ENCODE data around the gene SNX32. TPM values are rescaled to one million over a fixed set of nuclear protein-coding genes. Genes with fewer than 3 reads are reported as not detected.

Gene SNX32
- total RNA-seq, 1 experiment from 2014 or later = not detected

DNA sequence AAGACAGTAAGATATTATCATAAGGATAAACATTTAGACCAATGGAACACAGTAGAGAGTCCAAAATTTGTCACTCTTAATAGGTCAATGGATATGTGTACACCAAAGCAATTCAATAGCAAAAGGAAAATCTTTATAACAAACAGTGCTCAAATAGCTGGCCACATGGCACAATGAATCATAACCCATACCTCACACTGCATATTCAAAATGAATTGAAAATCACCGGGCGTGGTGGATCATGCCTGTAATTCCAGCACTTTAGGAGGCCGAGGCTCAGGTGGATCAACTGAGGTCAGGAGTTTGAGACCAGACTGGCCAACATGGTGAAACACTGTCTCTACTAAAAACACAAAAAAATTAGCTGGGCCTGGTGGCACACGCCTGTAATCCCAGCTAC is 8.4 kb downstream of the SNX32 start:
- CTCF ChIA-PET = interaction anchor here (0.9 kb wide), 1 partner anchor 9 kb away, joined by 3 read pairs; no protein-coding TSS in a partner anchor
- POLR2A ChIA-PET = no interaction called here

DNA sequence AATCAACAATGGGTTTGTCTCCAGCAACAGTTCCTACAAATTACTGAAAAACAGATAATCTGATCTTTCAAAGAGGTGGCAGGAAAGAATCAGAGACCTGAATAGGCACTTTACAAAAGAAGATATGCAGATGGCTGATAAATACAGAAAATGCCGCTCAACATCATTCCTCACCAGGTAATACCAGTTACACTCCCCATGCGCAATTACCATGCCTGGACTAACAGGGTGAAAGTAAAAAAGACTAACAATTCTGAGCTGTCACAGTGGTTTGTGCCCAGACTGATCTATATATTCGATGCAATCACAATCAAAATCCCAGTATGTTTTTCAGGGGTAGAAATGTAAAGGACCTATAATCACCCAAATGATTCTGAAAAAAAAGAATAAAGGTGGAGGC is 10.0 kb downstream of the SNX32 start:
- intact Hi-C loops (cut with micrococcal nuclease) = no loop called here
- H3K79me2 ChIP-seq (ENCODE audit: insufficient read depth, low read length) = no peaks in the 10 kb centered on the region
- ATAC-seq = no peak
- H3K4me3 ChIP-seq (replicated peaks in 1 of 2; ENCODE audit: low read depth in 1 of 2, low read length in 2 of 2) = no peak overlapping the region
- no TSS peak for BruUV-seq (replicated peaks)
- no peaks in the 10 kb centered on the region for H3K27me3 ChIP-seq (ENCODE audit: insufficient read depth, low read length)
- no peak overlapping the region for H3K9ac ChIP-seq (ENCODE audit: low read length)
- no peak for DNase-seq (ENCODE audit: low read depth, low spot score)
- H3K9me3 ChIP-seq (ENCODE audit: control insufficient read depth in 1 of 2, insufficient read depth in 1 of 2, low read depth in 1 of 2, low read length in 2 of 2) = no peaks in the 10 kb centered on the region
- no peaks in the 10 kb centered on the region for H3K4me1 ChIP-seq (ENCODE audit: control insufficient read depth in 1 of 2, insufficient read depth in 2 of 2, low read length in 2 of 2)
- RAD21 ChIA-PET (ENCODE audit: low non-redundant PET in 1 of 2, low total read pairs in 2 of 2, uncharacterized antibody in 2 of 2, unreplicated experiment in 2 of 2) = no interaction called here
- H3K9me2 ChIP-seq (ENCODE audit: insufficient read depth) = no peaks in the 10 kb centered on the region
- POLR2A ChIA-PET = interaction anchor here (0.5 kb wide), 1 partner anchor 132 kb away, joined by 3 read pairs; no protein-coding TSS in a partner anchor
- H4K20me1 ChIP-seq (ENCODE audit: insufficient read depth) = no peaks in the 10 kb centered on the region
- CTCF ChIA-PET = interaction anchor here (0.7 to 1.5 kb wide), 3 partner anchors 16 to 64 kb away, joined by 3 to 6 read pairs (median 5); no protein-coding TSS in a partner anchor
- no peak overlapping the region for H3K27ac ChIP-seq (ENCODE audit: low read depth, low read length)
- no peak overlapping the region for H3K4me2 ChIP-seq (ENCODE audit: low read length)
- no peak overlapping the region for H2AFZ ChIP-seq (ENCODE audit: low read depth, low read length, poor library complexity, severe bottlenecking)
- no peaks in the 10 kb centered on the region for H3K36me3 ChIP-seq (ENCODE audit: control insufficient read depth in 1 of 2, insufficient read depth in 2 of 2, low read length in 2 of 2)
- TF ChIP-seq, protein P1, sequence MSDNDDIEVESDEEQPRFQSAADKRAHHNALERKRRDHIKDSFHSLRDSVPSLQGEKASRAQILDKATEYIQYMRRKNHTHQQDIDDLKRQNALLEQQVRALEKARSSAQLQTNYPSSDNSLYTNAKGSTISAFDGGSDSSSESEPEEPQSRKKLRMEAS (IDR thresholded peaks at IDR 0.05) = no peak
- no peak for TF ChIP-seq JUND (IDR thresholded peaks at IDR 0.05)
- no peak for TF ChIP-seq RAD21 (IDR thresholded peaks at IDR 0.05; ENCODE audit: low read depth)
- no peak for TF ChIP-seq EZH2 (IDR thresholded peaks at IDR 0.05)
- TF ChIP-seq TCF7L2 (IDR thresholded peaks at IDR 0.05; ENCODE audit: borderline replicate concordance, extremely low read depth, insufficient read depth, insufficient read length) = no peak
- TF ChIP-seq, protein P2, sequence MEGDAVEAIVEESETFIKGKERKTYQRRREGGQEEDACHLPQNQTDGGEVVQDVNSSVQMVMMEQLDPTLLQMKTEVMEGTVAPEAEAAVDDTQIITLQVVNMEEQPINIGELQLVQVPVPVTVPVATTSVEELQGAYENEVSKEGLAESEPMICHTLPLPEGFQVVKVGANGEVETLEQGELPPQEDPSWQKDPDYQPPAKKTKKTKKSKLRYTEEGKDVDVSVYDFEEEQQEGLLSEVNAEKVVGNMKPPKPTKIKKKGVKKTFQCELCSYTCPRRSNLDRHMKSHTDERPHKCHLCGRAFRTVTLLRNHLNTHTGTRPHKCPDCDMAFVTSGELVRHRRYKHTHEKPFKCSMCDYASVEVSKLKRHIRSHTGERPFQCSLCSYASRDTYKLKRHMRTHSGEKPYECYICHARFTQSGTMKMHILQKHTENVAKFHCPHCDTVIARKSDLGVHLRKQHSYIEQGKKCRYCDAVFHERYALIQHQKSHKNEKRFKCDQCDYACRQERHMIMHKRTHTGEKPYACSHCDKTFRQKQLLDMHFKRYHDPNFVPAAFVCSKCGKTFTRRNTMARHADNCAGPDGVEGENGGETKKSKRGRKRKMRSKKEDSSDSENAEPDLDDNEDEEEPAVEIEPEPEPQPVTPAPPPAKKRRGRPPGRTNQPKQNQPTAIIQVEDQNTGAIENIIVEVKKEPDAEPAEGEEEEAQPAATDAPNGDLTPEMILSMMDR (IDR thresholded peaks at IDR 0.05 in 2 of 3, conservative IDR thresholded peaks at IDR 0.05 in 1 of 3; ENCODE audit: borderline replicate concordance in 1 of 3, insufficient read depth in 1 of 3, low read depth in 2 of 3, low read length in 2 of 3) = no peak
- TF ChIP-seq, protein P3, sequence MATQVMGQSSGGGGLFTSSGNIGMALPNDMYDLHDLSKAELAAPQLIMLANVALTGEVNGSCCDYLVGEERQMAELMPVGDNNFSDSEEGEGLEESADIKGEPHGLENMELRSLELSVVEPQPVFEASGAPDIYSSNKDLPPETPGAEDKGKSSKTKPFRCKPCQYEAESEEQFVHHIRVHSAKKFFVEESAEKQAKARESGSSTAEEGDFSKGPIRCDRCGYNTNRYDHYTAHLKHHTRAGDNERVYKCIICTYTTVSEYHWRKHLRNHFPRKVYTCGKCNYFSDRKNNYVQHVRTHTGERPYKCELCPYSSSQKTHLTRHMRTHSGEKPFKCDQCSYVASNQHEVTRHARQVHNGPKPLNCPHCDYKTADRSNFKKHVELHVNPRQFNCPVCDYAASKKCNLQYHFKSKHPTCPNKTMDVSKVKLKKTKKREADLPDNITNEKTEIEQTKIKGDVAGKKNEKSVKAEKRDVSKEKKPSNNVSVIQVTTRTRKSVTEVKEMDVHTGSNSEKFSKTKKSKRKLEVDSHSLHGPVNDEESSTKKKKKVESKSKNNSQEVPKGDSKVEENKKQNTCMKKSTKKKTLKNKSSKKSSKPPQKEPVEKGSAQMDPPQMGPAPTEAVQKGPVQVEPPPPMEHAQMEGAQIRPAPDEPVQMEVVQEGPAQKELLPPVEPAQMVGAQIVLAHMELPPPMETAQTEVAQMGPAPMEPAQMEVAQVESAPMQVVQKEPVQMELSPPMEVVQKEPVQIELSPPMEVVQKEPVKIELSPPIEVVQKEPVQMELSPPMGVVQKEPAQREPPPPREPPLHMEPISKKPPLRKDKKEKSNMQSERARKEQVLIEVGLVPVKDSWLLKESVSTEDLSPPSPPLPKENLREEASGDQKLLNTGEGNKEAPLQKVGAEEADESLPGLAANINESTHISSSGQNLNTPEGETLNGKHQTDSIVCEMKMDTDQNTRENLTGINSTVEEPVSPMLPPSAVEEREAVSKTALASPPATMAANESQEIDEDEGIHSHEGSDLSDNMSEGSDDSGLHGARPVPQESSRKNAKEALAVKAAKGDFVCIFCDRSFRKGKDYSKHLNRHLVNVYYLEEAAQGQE (IDR thresholded peaks at IDR 0.05; ENCODE audit: low read depth) = no peak
- TF ChIP-seq ELF1 (IDR thresholded peaks at IDR 0.05; ENCODE audit: borderline replicate concordance, low read depth) = no peak
- TF ChIP-seq POLR2A (IDR thresholded peaks at IDR 0.05; ENCODE audit: borderline replicate concordance, extremely low read depth, insufficient read depth, insufficient read length) = no peak
- TF ChIP-seq POLR2AphosphoS5 (IDR thresholded peaks at IDR 0.05; ENCODE audit: low read depth, low read length) = no peak
- no peak for TF ChIP-seq ZNF274 (IDR thresholded peaks at IDR 0.05; ENCODE audit: low read depth, low read length)
- TF ChIP-seq FOSL1 (IDR thresholded peaks at IDR 0.05; ENCODE audit: low read depth) = no peak
- TF ChIP-seq CEBPB (IDR thresholded peaks at IDR 0.05; ENCODE audit: low read depth) = no peak
- TF ChIP-seq, protein P4, sequence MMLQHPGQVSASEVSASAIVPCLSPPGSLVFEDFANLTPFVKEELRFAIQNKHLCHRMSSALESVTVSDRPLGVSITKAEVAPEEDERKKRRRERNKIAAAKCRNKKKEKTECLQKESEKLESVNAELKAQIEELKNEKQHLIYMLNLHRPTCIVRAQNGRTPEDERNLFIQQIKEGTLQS (IDR thresholded peaks at IDR 0.05) = no peak

More for the DNA sequence above, 8.4 kb downstream of the SNX32 start:
- Histone ChIP-seq H3K9ac (ENCODE audit: low read length) (no peak overlapping the region), H3K4me3 (replicated peaks in 1 of 2; ENCODE audit: low read depth in 1 of 2, low read length in 2 of 2) (no peak overlapping the region), H3K79me2 (ENCODE audit: insufficient read depth, low read length) (no peaks in the 10 kb centered on the region), H3K9me2 (ENCODE audit: insufficient read depth) (no peaks in the 10 kb centered on the region), H3K36me3 (ENCODE audit: control insufficient read depth in 1 of 2, insufficient read depth in 2 of 2, low read length in 2 of 2) (no peaks in the 10 kb centered on the region), H3K4me1 (ENCODE audit: control insufficient read depth in 1 of 2, insufficient read depth in 2 of 2, low read length in 2 of 2) (no peaks in the 10 kb centered on the region), H3K27me3 (ENCODE audit: insufficient read depth, low read length) (no peaks in the 10 kb centered on the region), H2AFZ (ENCODE audit: low read depth, low read length, poor library complexity, severe bottlenecking) (peak overlapping the region; percentile 14), H4K20me1 (ENCODE audit: insufficient read depth) (no peaks in the 10 kb centered on the region), H3K4me2 (ENCODE audit: low read length) (no peak overlapping the region), H3K9me3 (ENCODE audit: control insufficient read depth in 1 of 2, insufficient read depth in 1 of 2, low read depth in 1 of 2, low read length in 2 of 2) (no peaks in the 10 kb centered on the region), H3K27ac (ENCODE audit: low read depth, low read length) (no peak overlapping the region)
- no peak for TF ChIP-seq JUND (IDR thresholded peaks at IDR 0.05)
- TF ChIP-seq CEBPB (IDR thresholded peaks at IDR 0.05; ENCODE audit: low read depth) = no peak
- no peak for TF ChIP-seq YY1 (IDR thresholded peaks at IDR 0.05; ENCODE audit: extremely low read depth, insufficient replicate concordance, low read depth, low read length)
- no peak for TF ChIP-seq SIN3A (IDR thresholded peaks at IDR 0.05; ENCODE audit: low read depth)
- no peak for TF ChIP-seq ZFX (IDR thresholded peaks at IDR 0.05)
- TF ChIP-seq FOSL1 (IDR thresholded peaks at IDR 0.05; ENCODE audit: low read depth) = no peak
- no peak for ATAC-seq
- no peak for DNase-seq (ENCODE audit: low read depth, low spot score)
- no TSS peak for BruUV-seq (replicated peaks)
- RAD21 ChIA-PET (ENCODE audit: low non-redundant PET in 1 of 2, low total read pairs in 2 of 2, uncharacterized antibody in 2 of 2, unreplicated experiment in 2 of 2) = no interaction called here
- intact Hi-C loops (cut with micrococcal nuclease) = no loop called here

Data from HCT116 (cell line).